Thyroid gland (tissue), 4 donors: ENCODE results near the gene GFRA1.

Source experiments
- CTCF ChIP-seq, 6 experiments: fragments of 200-600 bp in 3 of 6; fragments of 450-650 bp in 3 of 6; sonication (generic) in 3 of 6; IDR thresholded peaks; one replicate each; pipeline ENCODE4 v1.5.1; 2016 to 2019; ENCODE audit warnings: antibody characterized with exemption in 6 of 6, mild to moderate bottlenecking in 2 of 6, inconsistent platforms in 1 of 6, moderate library complexity in 1 of 6
- POLR2A ChIP-seq, 2 donors: fragments of 450-650 bp; IDR thresholded peaks; one replicate each; pipeline ENCODE4 v1.6.1; 2017; ENCODE audit warnings: antibody characterized with exemption in 2 of 2, mild to moderate bottlenecking in 2 of 2, moderate library complexity in 1 of 2

GRCh38 chr10:116136261-116136660 is 136.7 kb downstream of the GFRA1 start:
- TF ChIP-seq POLR2A (IDR thresholded peaks at IDR 0.05) (no peak), CTCF (IDR thresholded peaks at IDR 0.05) (no peak)
